KOPT-K1 (cell line): Measurements from ENCODE around the gene EIF3D.

Source experiments
- H3K27ac ChIP-seq: fragments of 200-600 bp; sonication (generic); 2 replicates; pipeline ENCODE4 v1.5.1; 2016; ENCODE audit warnings: antibody characterized with exemption, mild to moderate bottlenecking, low read depth, low read length; ENCODE audit not compliant: poor library complexity, severe bottlenecking
- H3K36me3 ChIP-seq: fragments of 200-600 bp; sonication (generic); 2 replicates; pipeline ENCODE4 v1.5.1; 2017; ENCODE audit warnings: antibody characterized with exemption, mild to moderate bottlenecking, low read length, moderate library complexity; ENCODE audit not compliant: insufficient read depth
- H3K9me3 ChIP-seq: fragments of 200-600 bp; sonication (generic); 2 replicates; pipeline ENCODE4 v1.5.1; 2017; ENCODE audit warnings: antibody characterized with exemption, low read length, mild to moderate bottlenecking; ENCODE audit not compliant: insufficient read depth, poor library complexity, severe bottlenecking

The EIF3D gene

DNA sequence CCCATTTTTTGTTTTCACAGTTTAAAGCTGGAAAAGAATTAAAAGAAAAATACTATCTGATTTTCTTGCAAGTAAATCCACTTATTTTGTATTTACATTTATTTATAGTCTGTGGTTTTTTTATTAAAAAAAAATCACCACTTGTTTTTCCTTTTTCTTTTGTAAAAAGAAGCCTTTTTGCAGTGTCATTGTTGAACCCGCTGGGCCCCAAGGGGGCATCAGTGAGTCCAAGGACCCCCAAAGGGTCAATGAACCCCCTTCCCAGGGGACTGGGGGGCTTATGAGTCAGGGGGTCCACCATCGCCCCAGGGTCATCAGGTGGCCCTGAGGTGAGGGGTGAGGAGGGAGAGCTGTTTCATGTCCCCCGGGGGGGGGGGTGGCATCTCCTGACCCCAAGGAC, 34.0 kb upstream of the EIF3D start:
- Histone ChIP-seq H3K27ac (no peak overlapping the region), H3K9me3 (no peaks in the 10 kb centered on the region), H3K36me3 (no peaks in the 10 kb centered on the region)

DNA sequence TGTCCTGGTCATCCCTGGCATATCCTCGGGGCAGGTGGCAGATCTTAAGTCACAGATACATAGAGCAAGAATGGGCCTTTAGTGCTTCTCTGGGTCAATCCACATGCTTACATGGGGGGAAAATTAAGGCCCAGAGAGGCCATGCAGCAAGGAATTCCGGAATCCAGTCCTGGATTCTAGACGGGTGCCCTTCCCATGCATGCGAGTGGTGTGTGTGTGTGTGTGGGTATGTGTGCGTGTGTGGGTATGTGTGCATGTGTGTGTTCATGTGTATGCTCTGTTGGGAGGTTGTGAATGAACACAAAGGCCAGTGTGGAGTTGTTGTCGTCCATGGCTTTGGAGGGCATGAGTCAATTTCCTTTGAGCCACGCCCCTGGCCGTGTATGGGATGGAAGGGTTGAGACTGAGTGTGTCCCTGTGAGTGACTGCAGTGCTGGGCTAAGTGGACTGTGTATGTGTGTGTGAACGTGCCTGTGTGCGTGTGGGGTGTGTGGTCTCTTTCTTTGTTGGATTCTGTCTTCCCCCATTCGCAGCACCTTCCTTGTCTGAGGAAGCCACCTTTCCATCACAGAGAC, 33.4 kb upstream of the EIF3D start:
- Histone ChIP-seq H3K9me3 (no peaks in the 10 kb centered on the region), H3K27ac (no peak overlapping the region), H3K36me3 (no peaks in the 10 kb centered on the region)

- Histone ChIP-seq H3K36me3 (no peaks in the 10 kb centered on the region), H3K9me3 (no peaks in the 10 kb centered on the region), H3K27ac (no peak overlapping the region)
Observed at GRCh38 chr22:36561291-36561811, 32.4 kb upstream of the EIF3D start.

DNA sequence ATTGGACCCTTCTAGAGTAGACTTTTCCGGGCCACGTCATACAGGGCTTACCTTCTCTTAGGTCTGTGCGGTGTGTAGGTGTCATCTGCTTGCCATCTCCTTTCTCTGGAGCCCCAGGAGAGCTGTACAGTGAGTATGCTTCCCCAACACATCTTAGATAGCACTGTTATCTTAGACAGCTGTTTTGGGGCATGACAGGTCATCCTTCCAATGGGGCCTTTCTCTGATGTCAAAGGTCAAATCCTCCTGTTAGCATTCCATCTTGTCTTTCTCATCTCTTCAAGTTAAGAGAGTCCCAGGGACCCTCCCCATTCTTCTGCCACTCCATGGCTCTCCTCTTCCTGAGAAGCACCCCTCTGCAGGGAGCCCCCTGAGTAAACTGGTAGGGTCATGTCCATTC, 31.0 kb upstream of the EIF3D start:
- H3K9me3 ChIP-seq = no peaks in the 10 kb centered on the region
- no peak overlapping the region for H3K27ac ChIP-seq
- H3K36me3 ChIP-seq = no peaks in the 10 kb centered on the region

GRCh38 chr22:36554098-36554497, 25.1 kb upstream of the EIF3D start:
- H3K27ac ChIP-seq = no peak overlapping the region
- H3K36me3 ChIP-seq = no peaks in the 10 kb centered on the region
- H3K9me3 ChIP-seq = no peaks in the 10 kb centered on the region

GRCh38 chr22:36552289-36552688, 23.3 kb upstream of the EIF3D start:
- H3K36me3 ChIP-seq = no peaks in the 10 kb centered on the region
- no peak overlapping the region for H3K27ac ChIP-seq
- no peaks in the 10 kb centered on the region for H3K9me3 ChIP-seq

- Histone ChIP-seq H3K36me3 (no peaks in the 10 kb centered on the region), H3K27ac (no peak overlapping the region), H3K9me3 (no peaks in the 10 kb centered on the region)
Observed at GRCh38 chr22:36550701-36551495, 21.9 kb upstream of the EIF3D start.

DNA sequence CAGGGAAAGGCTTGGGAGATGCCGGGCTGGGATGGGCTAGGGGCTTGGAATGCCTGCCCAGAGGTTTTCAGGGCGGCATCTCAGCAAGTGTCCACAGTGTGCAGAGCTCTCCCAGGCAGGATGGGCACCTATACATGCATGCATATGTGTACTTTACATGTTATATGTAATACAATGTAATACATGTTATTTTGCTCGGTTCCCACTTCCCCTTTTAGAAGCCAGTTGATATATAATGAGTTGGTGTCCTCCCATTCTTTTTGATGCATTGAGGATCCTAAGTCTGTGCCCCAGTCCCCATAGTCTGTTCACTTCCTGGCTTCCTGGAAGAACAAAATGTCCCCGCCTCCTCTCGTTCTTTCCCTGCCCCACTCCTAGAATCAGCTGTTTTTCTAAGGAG, 20.1 kb upstream of the EIF3D start:
- H3K27ac ChIP-seq = no peak overlapping the region

DNA sequence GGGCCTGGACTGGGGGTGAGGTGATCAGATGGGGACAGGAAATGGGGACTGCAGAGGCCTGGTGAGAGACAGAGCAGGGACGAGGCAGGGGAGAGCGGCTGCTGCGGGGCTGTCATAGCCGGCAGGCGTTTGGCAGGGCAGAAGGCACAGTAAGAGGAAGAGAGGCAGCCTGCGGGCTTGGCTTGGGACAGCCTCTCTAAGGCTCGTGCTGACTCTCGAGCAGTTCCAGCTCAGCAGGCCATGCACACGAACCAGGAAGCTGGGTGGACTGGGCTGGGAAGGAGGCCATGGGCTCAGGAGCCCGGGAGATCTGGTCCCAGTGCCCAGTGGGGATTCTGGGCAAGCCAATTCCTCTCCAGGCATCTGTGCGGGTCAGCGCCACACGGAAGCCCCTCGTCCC, 19.6 kb upstream of the EIF3D start:
- no peaks in the 10 kb centered on the region for H3K9me3 ChIP-seq
- H3K27ac ChIP-seq = no peak overlapping the region
- H3K36me3 ChIP-seq = no peaks in the 10 kb centered on the region

More for the DNA sequence above, 20.1 kb upstream of the EIF3D start:
- Histone ChIP-seq H3K9me3 (no peaks in the 10 kb centered on the region), H3K36me3 (no peaks in the 10 kb centered on the region)

DNA sequence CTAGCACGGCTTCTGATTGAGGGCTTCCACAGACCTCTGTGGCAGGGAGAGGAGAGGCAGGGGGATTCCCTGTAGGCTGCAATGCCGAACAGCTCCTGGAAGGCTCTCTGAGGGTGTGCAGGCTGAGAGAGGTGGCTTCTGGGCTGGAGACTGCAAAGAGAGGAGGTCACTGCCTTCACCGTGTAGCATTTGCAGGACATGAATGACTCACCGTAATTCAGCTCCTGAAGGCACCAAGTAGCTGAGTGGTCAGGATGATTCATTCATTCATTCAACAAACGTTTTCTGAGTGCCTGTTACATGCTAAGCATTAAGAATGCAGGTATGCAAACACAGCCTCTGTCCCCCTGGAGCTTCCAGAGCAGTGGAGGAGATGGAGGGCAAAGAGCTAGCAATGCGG, 18.0 kb upstream of the EIF3D start:
- Histone ChIP-seq H3K27ac (no peak overlapping the region), H3K9me3 (no peaks in the 10 kb centered on the region), H3K36me3 (no peaks in the 10 kb centered on the region)

GRCh38 chr22:36546092-36546804, 17.3 kb upstream of the EIF3D start:
- H3K9me3 ChIP-seq = no peaks in the 10 kb centered on the region
- H3K27ac ChIP-seq = no peak overlapping the region
- no peaks in the 10 kb centered on the region for H3K36me3 ChIP-seq

- H3K9me3 ChIP-seq = no peaks in the 10 kb centered on the region
- no peaks in the 10 kb centered on the region for H3K36me3 ChIP-seq
- no peak overlapping the region for H3K27ac ChIP-seq
Observed at GRCh38 chr22:36544107-36544620, 15.2 kb upstream of the EIF3D start.

- no peak overlapping the region for H3K27ac ChIP-seq
- no peaks in the 10 kb centered on the region for H3K36me3 ChIP-seq
- H3K9me3 ChIP-seq = no peaks in the 10 kb centered on the region
Observed at GRCh38 chr22:36541831-36542411, 13.0 kb upstream of the EIF3D start.

DNA sequence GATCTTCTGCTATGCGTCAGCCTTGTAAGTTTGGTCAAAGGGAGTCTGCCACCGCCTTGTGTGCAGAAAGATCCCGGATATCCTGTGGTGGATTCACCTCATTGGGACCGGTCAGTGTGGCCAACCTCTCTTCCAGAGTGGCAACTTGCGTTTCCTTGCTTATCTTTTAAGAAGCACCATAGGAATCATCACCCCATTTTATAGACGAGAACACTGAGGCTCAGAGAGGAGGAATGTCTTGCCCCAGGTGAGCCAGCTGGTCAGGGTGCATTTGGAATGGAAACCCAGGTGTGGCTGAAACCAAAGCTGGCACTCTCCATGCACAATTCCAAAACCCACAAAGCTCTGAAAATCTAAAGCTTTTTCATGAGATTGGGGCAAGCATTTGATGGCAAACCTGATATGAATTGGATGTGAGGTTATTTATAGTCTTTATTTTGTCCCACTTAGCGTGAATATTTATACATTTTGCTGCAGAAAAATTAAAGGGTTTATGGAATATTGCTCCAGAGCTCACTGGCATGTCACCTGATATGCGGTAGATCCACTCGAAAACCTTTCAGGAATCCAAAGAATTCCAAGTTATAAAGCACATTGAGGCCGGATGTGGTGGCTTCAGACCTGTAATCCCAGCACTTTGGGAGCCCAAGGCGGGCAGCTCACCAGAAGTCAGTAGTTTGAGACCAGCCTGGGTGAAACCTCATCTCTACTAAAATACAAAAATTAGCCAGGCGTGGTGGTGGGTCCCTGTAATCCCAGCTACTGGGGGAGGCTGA, 12.1 kb upstream of the EIF3D start:
- Histone ChIP-seq H3K9me3 (no peaks in the 10 kb centered on the region), H3K36me3 (no peaks in the 10 kb centered on the region), H3K27ac (no peak overlapping the region)
